Spinal cord (tissue), 10 donors: Measurements from ENCODE around the gene AIG1. TPM values are rescaled to one million over a fixed set of nuclear protein-coding genes. Genes with fewer than 3 reads are reported as not detected.
"Not testable (repeated sequence)": the region's sequence is repeated elsewhere in the genome, so short reads cannot be mapped to it uniquely, and the experiment has no call there.

ENCODE experiments used
- DNase-seq, 6 donors: peaks; one replicate each; pipeline versions ENCODE4 v3.0.0 to v3.0.0-alpha.2; 2013 to 2015; ENCODE audit warnings: low spot score in 6 of 6, low read depth in 4 of 6
- H3K27ac ChIP-seq: one replicate; pipeline ENCODE4 v1.5.1; 2013; ENCODE audit warnings: low read depth, low read length, control low read depth
- H3K27me3 ChIP-seq: one replicate; pipeline ENCODE4 v1.6.1; 2013; ENCODE audit warnings: low read length; ENCODE audit not compliant: control insufficient read depth, insufficient read depth
- H3K36me3 ChIP-seq: one replicate; pipeline ENCODE4 v1.6.1; 2013; ENCODE audit warnings: low read length; ENCODE audit not compliant: control insufficient read depth, insufficient read depth
- H3K4me1 ChIP-seq: one replicate; pipeline ENCODE4 v1.6.1; 2013; ENCODE audit warnings: low read length; ENCODE audit not compliant: control insufficient read depth, insufficient read depth
- H3K4me3 ChIP-seq: one replicate; pipeline ENCODE4 v1.5.1; 2013; ENCODE audit warnings: low read depth, low read length, control low read depth
- H3K9me3 ChIP-seq: one replicate; pipeline ENCODE4 v1.6.1; 2013; ENCODE audit warnings: low read length; ENCODE audit not compliant: control insufficient read depth, insufficient read depth
- WGBS: methylation state at CpG from one replicate; pipeline ENCODE4 v1.1.5; 2013; ENCODE audit warnings: missing lambda C conversion rate; ENCODE audit not compliant: insufficient coverage; 5-methylcytosine and 5-hydroxymethylcytosine counted together
- polyA plus RNA-seq, 2 donors: library from polyadenylated mRNA; unstranded; fragments of 120-200 nt; gene quantifications; one replicate each; pipeline ENCODE4 v1.2.1, GENCODE V29; 2013; ENCODE audit not compliant: insufficient read length in 2 of 2
- total RNA-seq, 2 donors: library from RNA; depleted of rRNA in 1 of 2; stranded (reverse); fragments of 120-200 nt in 1 of 2; fragments of >200 nt in 1 of 2; gene quantifications; one replicate each; pipeline versions ENCODE4 v1.2.3 to v1.2.4, GENCODE V29; 2013 to 2014
- donor health status: healthy.

The AIG1 gene
- total and polyA plus RNA-seq, 4 donors: 56.5 to 72.6 (median 70.3) TPM

- H3K27ac ChIP-seq: no peak overlapping the region
- peaks cover 2% of the 10 kb centered on the region for H3K4me1 ChIP-seq
- WGBS: 85% methylated on average over 3 of the region's 6 CpGs
- H3K36me3 ChIP-seq: no peaks in the 10 kb centered on the region
- DNase-seq: no peak
- H3K4me3 ChIP-seq: no peak overlapping the region
- H3K27me3 ChIP-seq: no peaks in the 10 kb centered on the region
- no peaks in the 10 kb centered on the region for H3K9me3 ChIP-seq
Measured at GRCh38 chr6:143299253-143300166, 238.8 kb downstream of the AIG1 start.

- 19% methylated on average over 4 of the region's 4 CpGs for WGBS
- H3K4me1 ChIP-seq: peaks cover 2% of the 10 kb centered on the region
Measured at GRCh38 chr6:143301188-143301587, 240.5 kb downstream of the AIG1 start.

GRCh38 chr6:143307760-143308159 lies 247.1 kb downstream of the AIG1 start:
- 100% methylated on average over 1 of the region's 10 CpGs for WGBS
- H3K27ac ChIP-seq, H3K4me1 ChIP-seq, H3K9me3 ChIP-seq, H3K4me3 ChIP-seq, H3K36me3 ChIP-seq, H3K27me3 ChIP-seq, DNase-seq: not testable (repeated sequence)

More at GRCh38 chr6:143301188-143301587, 240.5 kb downstream of the AIG1 start:
- H3K27ac ChIP-seq: no peak overlapping the region
- H3K9me3 ChIP-seq: no peaks in the 10 kb centered on the region
- no peaks in the 10 kb centered on the region for H3K36me3 ChIP-seq
- peak in 1 of 6 donors; percentile 16 for DNase-seq
- H3K27me3 ChIP-seq: no peaks in the 10 kb centered on the region
- no peak overlapping the region for H3K4me3 ChIP-seq

GRCh38 chr6:143313163-143313562 lies 252.5 kb downstream of the AIG1 start:
- no peaks in the 10 kb centered on the region for H3K9me3 ChIP-seq
- H3K4me3 ChIP-seq: no peak overlapping the region
- DNase-seq: no peak
- no peak overlapping the region for H3K27ac ChIP-seq
- H3K27me3 ChIP-seq: no peaks in the 10 kb centered on the region
- WGBS: no CpG with 5 or more reads among the region's 4 CpGs
- no peaks in the 10 kb centered on the region for H3K4me1 ChIP-seq
- H3K36me3 ChIP-seq: no peaks in the 10 kb centered on the region

GRCh38 chr6:143321491-143322086 lies 260.9 kb downstream of the AIG1 start:
- WGBS: 90% methylated on average over 3 of the region's 5 CpGs
- Histone ChIP-seq H3K4me1 (no peaks in the 10 kb centered on the region), H3K36me3 (no peaks in the 10 kb centered on the region), H3K27me3 (no peaks in the 10 kb centered on the region), H3K27ac (no peak overlapping the region), H3K4me3 (no peak overlapping the region), H3K9me3 (no peaks in the 10 kb centered on the region)
- DNase-seq: no peak

GRCh38 chr6:143322386-143322785 lies 261.7 kb downstream of the AIG1 start:
- no peaks in the 10 kb centered on the region for H3K36me3 ChIP-seq
- no peak for DNase-seq
- no peak overlapping the region for H3K27ac ChIP-seq
- WGBS: 80% methylated on average over 1 of the region's 4 CpGs
- no peaks in the 10 kb centered on the region for H3K9me3 ChIP-seq
- H3K4me3 ChIP-seq: no peak overlapping the region
- H3K4me1 ChIP-seq: no peaks in the 10 kb centered on the region
- no peaks in the 10 kb centered on the region for H3K27me3 ChIP-seq

- Histone ChIP-seq H3K4me1 (no peaks in the 10 kb centered on the region), H3K36me3 (no peaks in the 10 kb centered on the region), H3K27me3 (no peaks in the 10 kb centered on the region), H3K4me3 (no peak overlapping the region), H3K9me3 (no peaks in the 10 kb centered on the region), H3K27ac (no peak overlapping the region)
- DNase-seq: peak in 2 of 6 donors; percentile 28 to 62
- WGBS: no CpG with 5 or more reads among the region's 3 CpGs
Measured at GRCh38 chr6:143323729-143324470, 263.2 kb downstream of the AIG1 start.

GRCh38 chr6:143325379-143326140 lies 264.9 kb downstream of the AIG1 start:
- no peak for DNase-seq
- Histone ChIP-seq H3K27ac (no peak overlapping the region), H3K4me3 (no peak overlapping the region), H3K27me3 (no peaks in the 10 kb centered on the region), H3K9me3 (no peaks in the 10 kb centered on the region), H3K4me1 (no peaks in the 10 kb centered on the region), H3K36me3 (no peaks in the 10 kb centered on the region)
- 100% methylated on average over 1 of the region's 1 CpG for WGBS

GRCh38 chr6:143328876-143329275 lies 268.2 kb downstream of the AIG1 start:
- H3K9me3 ChIP-seq: no peaks in the 10 kb centered on the region
- no CpG with 5 or more reads among the region's 1 CpG for WGBS

More at GRCh38 chr6:143328876-143329275, 268.2 kb downstream of the AIG1 start:
- no peaks in the 10 kb centered on the region for H3K27me3 ChIP-seq
- H3K27ac ChIP-seq: no peak overlapping the region
- H3K36me3 ChIP-seq: no peaks in the 10 kb centered on the region
- no peaks in the 10 kb centered on the region for H3K4me1 ChIP-seq
- DNase-seq: no peak
- no peak overlapping the region for H3K4me3 ChIP-seq
